Lower leg skin (tissue), 4 donors: ENCODE results near the gene VWC2L. TPM values are rescaled to one million over a fixed set of nuclear protein-coding genes. Genes with fewer than 3 reads are reported as not detected.

ENCODE experiments used
- DNase-seq, 2 donors: peaks; one replicate each; pipeline ENCODE4 v3.0.0-alpha.2; 2019; ENCODE audit warnings: low spot score in 2 of 2
- H3K4me3 ChIP-seq: fragments of 200-600 bp; sonication (generic); 2 replicates; pipeline ENCODE4 v1.5.1; 2017; ENCODE audit warnings: mild to moderate bottlenecking, low read depth; ENCODE audit not compliant: poor library complexity, severe bottlenecking
- POLR2A ChIP-seq, 2 donors: fragments of 450-650 bp; IDR thresholded peaks; one replicate each; pipeline ENCODE4 v1.6.1; 2016 to 2017; ENCODE audit warnings: antibody characterized with exemption in 2 of 2, mild to moderate bottlenecking in 1 of 2, moderate library complexity in 1 of 2
- WGBS, 2 donors: methylation state at CpG; one replicate each; pipeline ENCODE4 v1.1.5; 2018; 5-methylcytosine and 5-hydroxymethylcytosine counted together
- intact Hi-C: fragments of 100-400 bp; cut with DNase I; formaldehyde crosslinking; loops from one replicate; pipeline ENCODE4 v1.15.0; 2023; ENCODE audit warnings: low total_unique reads
- total RNA-seq, 4 donors: library from RNA; depleted of rRNA; stranded (reverse); fragments of >200 nt; gene quantifications; one replicate each; pipeline ENCODE4 v1.1.0, GENCODE V29; 2016
- TF ChIP-seq, protein P1 (sequence below), 3 donors: fragments of 450-650 bp; IDR thresholded peaks; one replicate each; pipeline ENCODE4 v1.5.1; 2016; ENCODE audit warnings: antibody characterized with exemption in 3 of 3, mild to moderate bottlenecking in 3 of 3, moderate library complexity in 2 of 3

Gene VWC2L
- total RNA-seq, 4 donors from 2014 or later: not detected

DNA sequence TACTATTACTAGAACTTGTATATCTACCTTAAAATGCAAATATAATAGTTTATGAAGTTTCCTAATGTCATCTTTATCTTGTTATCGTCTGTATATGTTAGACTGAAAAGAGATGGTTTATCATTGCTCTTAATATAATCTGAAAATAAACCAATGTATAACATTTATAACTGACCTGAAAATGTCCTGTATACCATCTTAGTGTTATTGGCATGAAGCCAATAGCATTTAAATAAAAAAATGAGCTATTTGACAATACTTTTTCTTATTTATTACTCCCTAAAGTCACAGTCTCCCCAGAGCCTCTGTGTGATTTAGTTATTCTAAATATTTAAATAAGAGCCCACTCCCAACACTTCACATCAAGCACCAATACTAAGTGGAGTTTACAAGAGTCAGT, 1.8 kb downstream of the VWC2L start:
- H3K4me3 ChIP-seq: no peak overlapping the region
- intact Hi-C loops: no loop called here
- 73 to 89% methylated on average over 1 of the region's 1 CpG for WGBS, 2 donors
- TF ChIP-seq, protein P1, sequence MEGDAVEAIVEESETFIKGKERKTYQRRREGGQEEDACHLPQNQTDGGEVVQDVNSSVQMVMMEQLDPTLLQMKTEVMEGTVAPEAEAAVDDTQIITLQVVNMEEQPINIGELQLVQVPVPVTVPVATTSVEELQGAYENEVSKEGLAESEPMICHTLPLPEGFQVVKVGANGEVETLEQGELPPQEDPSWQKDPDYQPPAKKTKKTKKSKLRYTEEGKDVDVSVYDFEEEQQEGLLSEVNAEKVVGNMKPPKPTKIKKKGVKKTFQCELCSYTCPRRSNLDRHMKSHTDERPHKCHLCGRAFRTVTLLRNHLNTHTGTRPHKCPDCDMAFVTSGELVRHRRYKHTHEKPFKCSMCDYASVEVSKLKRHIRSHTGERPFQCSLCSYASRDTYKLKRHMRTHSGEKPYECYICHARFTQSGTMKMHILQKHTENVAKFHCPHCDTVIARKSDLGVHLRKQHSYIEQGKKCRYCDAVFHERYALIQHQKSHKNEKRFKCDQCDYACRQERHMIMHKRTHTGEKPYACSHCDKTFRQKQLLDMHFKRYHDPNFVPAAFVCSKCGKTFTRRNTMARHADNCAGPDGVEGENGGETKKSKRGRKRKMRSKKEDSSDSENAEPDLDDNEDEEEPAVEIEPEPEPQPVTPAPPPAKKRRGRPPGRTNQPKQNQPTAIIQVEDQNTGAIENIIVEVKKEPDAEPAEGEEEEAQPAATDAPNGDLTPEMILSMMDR (IDR thresholded peaks at IDR 0.05): no peak
- no peak for TF ChIP-seq POLR2A (IDR thresholded peaks at IDR 0.05)
- DNase-seq: no peak

DNA sequence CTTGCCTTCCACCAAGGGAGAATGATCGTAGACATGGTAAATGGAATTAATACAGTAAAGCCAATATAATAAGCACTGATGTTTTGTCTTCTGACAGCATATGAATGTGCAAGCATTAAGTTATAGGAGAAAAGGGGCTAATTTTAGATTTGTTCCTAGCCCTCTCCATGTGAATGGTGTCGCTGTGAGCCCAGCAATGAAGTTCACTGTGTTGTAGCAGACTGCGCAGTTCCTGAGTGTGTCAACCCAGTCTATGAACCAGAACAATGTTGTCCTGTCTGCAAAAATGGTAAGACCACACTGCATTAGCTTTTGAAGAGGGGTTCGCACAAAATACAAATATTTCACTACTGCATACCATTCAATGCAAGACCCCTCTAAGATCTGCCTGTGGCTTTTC, 25.6 kb downstream of the VWC2L start:
- intact Hi-C loops: loop anchor here (10.0 kb wide), 1 partner anchor 712 kb away; no protein-coding TSS in a partner anchor
- TF ChIP-seq POLR2A (IDR thresholded peaks at IDR 0.05): no peak
- TF ChIP-seq, protein P1 (IDR thresholded peaks at IDR 0.05): no peak
- H3K4me3 ChIP-seq: no peak overlapping the region
- DNase-seq: no peak
- WGBS, 2 donors: 86 to 91% methylated on average over 4 of the region's 4 CpGs

DNA sequence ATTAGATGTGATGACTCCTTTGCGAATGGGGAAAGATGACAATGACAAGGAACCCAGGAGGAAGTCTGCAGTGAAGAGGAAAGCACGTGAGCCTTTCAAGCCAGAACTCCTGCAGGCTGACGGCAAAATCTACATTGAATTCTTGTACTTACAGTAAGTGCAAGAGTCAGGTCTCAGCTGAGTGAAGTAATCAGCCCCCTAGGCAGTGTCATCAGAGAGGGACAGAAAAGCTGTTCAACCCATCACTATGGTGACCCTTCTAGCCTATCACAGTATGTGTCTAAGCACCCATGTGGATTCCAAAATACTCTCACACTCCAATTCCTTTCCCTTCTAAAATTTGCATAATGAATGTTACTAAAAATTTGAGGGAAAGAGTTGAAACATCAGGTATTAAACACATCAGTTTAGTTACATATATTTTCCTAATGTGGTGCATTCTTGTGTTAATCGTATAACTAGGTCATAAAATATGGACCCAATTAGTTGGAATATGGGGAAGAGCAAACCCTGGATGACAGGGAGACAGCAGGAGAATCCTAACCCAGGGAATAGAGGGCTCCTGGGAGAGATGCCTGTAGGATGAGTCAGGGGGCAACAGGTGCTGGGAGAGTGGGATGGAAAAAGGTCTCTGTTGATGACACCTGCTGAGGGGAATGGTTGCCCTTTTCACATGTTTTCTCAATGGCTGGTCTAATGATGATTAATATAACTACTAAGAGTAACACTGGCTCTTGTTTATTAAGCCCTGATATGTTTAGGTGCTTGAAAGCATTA, 39.5 kb downstream of the VWC2L start:
- TF ChIP-seq POLR2A (IDR thresholded peaks at IDR 0.05): no peak
- TF ChIP-seq, protein P1 (IDR thresholded peaks at IDR 0.05): no peak
- no peak overlapping the region for H3K4me3 ChIP-seq
- intact Hi-C loops: no loop called here
- DNase-seq: no peak
- 77 to 85% methylated on average over 4 of the region's 4 CpGs for WGBS, 2 donors

DNA sequence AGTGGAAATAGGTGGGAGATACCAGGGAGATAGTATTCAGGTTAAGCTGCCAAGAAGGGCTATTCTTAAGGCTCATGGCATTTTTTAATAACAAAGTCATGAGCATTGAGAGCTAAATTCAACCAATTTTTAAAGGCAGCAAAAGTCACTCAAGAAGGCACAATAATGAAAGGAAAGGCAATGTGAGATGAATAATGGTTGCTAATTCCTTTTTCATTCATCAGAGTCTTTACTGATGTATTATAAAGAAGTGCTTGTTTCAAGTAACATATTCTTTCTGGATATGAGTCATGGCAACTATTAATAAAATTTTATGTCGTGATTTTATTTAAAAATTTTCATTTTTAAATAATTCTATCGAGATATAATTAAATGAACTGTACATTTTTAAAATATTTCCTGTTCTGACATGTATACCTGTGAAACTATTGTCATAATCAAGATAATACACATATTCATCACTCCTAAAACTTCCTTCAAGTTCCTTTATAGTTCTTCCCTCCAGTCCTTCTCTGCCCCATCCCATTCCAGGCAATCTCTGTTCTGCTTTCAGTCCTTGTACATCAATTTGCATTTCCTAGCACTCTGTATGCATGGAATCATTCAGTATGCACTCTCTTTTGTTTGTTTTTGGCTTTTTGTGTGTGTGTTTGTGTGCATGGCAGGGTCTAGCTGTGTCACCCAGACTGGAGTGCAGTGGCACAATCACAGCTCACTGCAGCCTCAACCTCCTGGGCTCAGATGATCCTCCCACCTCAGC, 40.8 kb downstream of the VWC2L start:
- intact Hi-C loops: no loop called here
- TF ChIP-seq, protein P1 (IDR thresholded peaks at IDR 0.05): no peak
- no peak for TF ChIP-seq POLR2A (IDR thresholded peaks at IDR 0.05)
- WGBS, 2 donors: 62 to 70% methylated on average over 2 of the region's 2 CpGs
- DNase-seq: no peak
- H3K4me3 ChIP-seq: no peak overlapping the region

DNA sequence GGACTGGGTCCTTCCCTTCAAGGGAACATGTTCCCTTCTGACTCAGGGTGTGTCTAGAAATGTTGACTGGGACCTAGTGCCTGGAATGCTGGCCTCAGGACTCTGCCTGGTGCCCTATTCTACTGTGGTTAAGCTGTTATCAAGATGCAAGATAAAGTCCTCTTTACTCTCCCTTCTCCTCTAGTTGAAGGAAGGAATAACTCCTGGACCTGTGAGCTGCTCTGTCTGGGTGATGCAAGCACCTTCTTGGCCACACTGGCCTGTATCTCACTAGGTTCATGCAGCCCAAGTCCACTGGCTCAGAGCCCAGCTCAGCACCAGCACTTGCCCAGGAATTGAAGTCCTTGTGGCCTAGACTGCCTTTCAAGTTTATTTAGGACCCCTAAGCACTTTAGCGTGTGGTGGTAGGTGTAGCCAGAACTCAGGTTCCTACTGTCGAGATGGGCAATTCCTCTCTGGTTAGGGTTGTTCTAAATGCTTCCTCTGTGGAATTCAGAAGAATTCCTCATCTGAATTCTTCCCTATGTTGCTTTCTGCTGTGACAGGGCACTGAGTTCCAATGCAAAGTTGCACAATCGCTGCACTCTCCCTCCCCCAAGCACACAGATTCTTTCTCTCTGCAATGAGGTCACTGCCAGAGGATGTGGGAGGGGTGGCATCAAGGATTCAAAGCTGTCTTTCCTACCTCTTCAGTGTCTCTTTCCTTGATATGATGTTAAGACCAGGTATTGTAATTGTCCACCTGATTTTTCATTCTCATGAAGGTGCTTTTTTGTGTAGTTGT, 54.7 kb downstream of the VWC2L start:
- H3K4me3 ChIP-seq: no peak overlapping the region
- no peak for DNase-seq
- intact Hi-C loops: no loop called here
- WGBS, 2 donors: 66 to 77% methylated on average over 3 of the region's 3 CpGs
- TF ChIP-seq, protein P1 (IDR thresholded peaks at IDR 0.05): no peak
- TF ChIP-seq POLR2A (IDR thresholded peaks at IDR 0.05): no peak
